AG04449 (cell line): Measurements from ENCODE around the gene LURAP1L.

Experiments
- CTCF ChIA-PET: fragments of 350-600 bp; formaldehyde crosslinking; extraction: SDS; loops from one replicate; lab custom pipeline; 2021; ENCODE audit warnings: antibody characterized with exemption; lab: Yijun Ruan, JAX
- POLR2A ChIA-PET: fragments of 400-600, 350-600 bp; formaldehyde crosslinking; extraction: SDS; loops from one replicate; lab custom pipeline; 2020; ENCODE audit warnings: antibody characterized with exemption, inconsistent platforms; lab: Yijun Ruan, JAX
- DNase-seq: peaks from one replicate; pipeline ENCODE4 v3.0.0-alpha.2; 2010; ENCODE audit warnings: low read depth, low spot score
- H3K4me3 ChIP-seq: 2 replicates; pipeline ENCODE4 v1.5.1; 2011; ENCODE audit warnings: low read depth, mild to moderate bottlenecking, control low read depth, low read length
- TF ChIP-seq, protein P1 (sequence below): IDR thresholded peaks from one replicate; pipeline ENCODE4 v1.5.1; 2011; ENCODE audit warnings: mild to moderate bottlenecking, moderate library complexity, low read length, control low read depth, inconsistent platforms; ENCODE audit not compliant: insufficient read depth; ENCODE audit errors: missing control alignments

Gene LURAP1L

DNA sequence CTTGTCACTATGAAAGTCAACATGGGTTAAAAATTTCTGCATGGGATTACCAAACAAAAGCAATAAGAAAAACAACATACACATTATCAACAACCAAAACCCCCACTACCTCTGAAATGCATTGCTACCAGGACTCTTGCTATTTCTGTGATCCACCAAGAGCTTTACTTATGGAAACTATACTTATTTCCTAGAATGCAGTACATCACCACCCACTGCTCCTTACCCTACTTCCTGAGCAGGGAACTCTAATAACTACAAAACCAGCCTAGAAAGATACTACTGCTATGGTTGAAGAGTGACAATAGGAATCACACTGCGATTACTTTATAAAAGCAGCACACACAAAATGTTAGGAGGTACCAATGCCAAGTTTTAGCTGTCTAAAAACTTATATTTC, 22.2 kb downstream of the LURAP1L start:
- no peak overlapping the region for H3K4me3 ChIP-seq
- no peak for DNase-seq
- ChIA-PET CTCF (interaction anchor here (1.2 to 2.7 kb wide), 4 partner anchors 9 to 21 kb away, joined by 4 to 16 read pairs (median 8); partner anchors contain the start of gene LURAP1L), POLR2A (no interaction called here)
- TF ChIP-seq, protein P1, sequence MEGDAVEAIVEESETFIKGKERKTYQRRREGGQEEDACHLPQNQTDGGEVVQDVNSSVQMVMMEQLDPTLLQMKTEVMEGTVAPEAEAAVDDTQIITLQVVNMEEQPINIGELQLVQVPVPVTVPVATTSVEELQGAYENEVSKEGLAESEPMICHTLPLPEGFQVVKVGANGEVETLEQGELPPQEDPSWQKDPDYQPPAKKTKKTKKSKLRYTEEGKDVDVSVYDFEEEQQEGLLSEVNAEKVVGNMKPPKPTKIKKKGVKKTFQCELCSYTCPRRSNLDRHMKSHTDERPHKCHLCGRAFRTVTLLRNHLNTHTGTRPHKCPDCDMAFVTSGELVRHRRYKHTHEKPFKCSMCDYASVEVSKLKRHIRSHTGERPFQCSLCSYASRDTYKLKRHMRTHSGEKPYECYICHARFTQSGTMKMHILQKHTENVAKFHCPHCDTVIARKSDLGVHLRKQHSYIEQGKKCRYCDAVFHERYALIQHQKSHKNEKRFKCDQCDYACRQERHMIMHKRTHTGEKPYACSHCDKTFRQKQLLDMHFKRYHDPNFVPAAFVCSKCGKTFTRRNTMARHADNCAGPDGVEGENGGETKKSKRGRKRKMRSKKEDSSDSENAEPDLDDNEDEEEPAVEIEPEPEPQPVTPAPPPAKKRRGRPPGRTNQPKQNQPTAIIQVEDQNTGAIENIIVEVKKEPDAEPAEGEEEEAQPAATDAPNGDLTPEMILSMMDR = no peak

DNA sequence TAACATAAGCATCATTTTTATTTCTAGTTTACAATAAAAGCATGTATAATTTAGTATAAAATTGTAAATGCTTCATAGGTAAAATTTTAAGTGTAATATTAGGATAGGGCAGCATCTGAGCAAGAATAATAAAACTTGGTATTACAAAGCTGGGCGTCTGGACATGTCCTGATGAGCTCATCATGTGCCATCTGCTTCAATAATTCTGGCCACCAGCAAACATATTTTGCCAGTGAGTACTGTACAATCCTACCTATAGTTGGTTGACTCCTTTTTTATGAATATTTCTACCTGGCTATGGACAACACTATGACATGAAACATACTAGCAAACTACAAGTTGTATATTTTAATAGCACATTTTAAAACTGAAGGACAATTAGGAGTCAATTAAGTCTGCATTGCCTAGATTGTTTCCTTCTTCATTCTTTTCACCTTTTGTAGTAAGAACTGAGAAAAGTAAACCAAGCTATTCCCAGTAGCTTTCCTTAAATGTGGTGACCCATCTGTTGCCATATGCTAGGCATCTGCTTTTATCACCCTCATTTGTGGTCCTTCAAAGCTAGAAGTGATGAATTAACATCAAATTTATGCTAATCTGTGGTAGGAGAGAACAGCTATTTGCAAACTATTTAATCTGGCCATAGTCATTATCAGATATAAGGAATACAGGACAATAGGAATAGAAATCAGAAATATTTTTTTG, 23.4 kb downstream of the LURAP1L start:
- CTCF ChIA-PET = interaction anchor here (1.2 to 2.7 kb wide), 5 partner anchors 10 to 22 kb away, joined by 3 to 16 read pairs (median 8); partner anchors contain the start of gene LURAP1L
- no peak overlapping the region for H3K4me3 ChIP-seq
- POLR2A ChIA-PET = no interaction called here
- DNase-seq = no peak
- TF ChIP-seq, protein P1 = no peak

DNA sequence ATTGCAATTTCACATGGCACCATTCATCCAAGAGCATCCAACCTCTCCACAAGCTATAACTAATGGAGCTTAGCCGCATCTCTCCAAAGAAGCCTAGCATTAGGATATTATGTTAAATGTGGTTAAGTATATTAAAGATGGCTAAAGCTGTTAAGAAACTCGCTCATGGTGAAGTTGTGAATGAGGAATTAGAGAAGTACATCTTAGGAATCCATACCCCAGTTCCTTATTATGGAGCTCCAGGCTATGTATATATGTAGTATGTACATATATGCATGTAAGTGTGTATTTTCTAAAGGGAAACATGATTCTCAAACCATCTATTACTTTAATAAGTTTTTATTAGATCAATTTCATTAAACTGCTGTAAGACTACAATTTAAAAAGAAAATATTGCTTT, 26.4 kb downstream of the LURAP1L start:
- no peak for DNase-seq
- CTCF ChIA-PET = interaction anchor here (1.0 to 1.2 kb wide), 3 partner anchors 9 to 77 kb away, joined by 3 to 4 read pairs (median 3); no protein-coding TSS in a partner anchor
- TF ChIP-seq, protein P1 = no peak
- no peak overlapping the region for H3K4me3 ChIP-seq
- POLR2A ChIA-PET = no interaction called here

DNA sequence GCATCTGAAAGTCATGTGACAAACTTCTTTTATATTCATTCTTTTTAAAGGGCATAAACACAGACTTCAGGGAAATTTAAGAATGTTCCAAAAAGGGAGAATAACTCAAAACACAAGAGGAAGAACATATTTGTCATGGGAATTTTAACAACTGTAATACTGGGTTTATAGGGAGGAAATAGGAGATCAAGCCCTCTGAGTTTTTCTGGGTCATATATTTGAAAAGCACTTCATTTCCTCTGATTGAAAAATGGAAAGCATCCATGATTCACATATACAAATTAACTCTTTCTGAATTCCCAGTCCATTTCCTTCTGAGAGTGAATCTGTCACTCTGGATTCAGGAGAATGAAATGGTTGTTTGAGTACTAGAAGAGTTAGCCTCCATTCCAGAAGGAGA, 26.8 kb downstream of the LURAP1L start:
- POLR2A ChIA-PET = no interaction called here
- CTCF ChIA-PET = interaction anchor here (1.1 to 1.2 kb wide), 2 partner anchors 9 to 78 kb away, joined by 3 to 4 read pairs; no protein-coding TSS in a partner anchor
- no peak overlapping the region for H3K4me3 ChIP-seq
- no peak for DNase-seq
- TF ChIP-seq, protein P1 = no peak

DNA sequence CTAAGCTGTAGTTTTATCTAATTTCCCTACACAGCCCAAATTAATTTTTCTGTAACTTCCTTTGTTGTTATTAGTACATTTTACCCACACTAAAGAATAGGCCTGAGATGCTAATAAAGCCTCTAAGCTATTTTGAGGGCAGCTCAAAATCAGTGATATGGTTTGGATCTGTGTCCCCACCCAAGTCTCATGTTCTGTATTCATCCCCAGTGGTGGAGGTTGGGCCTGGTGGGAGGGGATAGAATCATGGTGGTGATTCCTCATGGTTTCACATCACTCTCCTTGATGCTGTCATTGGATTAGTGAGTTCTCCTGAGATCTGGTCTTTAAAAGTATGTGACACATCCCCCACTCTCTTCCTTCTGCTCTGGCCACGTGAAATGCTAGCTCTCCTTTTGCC, 27.3 kb downstream of the LURAP1L start:
- POLR2A ChIA-PET = no interaction called here

DNA sequence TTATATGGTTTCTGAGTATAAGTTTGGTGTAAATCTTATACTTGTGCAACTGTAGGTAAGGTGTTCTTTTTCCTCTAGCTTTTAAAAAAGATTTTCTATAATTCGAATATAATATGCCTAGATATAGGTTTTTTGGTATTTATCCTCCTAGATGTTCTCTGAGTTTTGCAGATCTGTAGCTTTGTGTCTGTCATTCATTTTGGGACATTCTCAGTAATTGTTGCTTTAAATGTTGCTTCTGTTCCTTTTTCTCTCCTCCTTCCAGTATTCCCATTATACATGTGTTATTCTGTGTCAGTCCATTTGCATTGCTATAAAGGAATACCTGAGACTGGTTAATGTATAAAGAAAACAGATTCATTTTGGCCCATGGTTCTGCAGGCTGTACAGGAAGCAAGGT, 33.7 kb downstream of the LURAP1L start:
- ChIA-PET POLR2A (no interaction called here), CTCF (interaction anchor here (1.0 kb wide), 1 partner anchor 10 kb away, joined by 3 read pairs; no protein-coding TSS in a partner anchor)
- H3K4me3 ChIP-seq = no peak overlapping the region
- TF ChIP-seq, protein P1 = no peak
- DNase-seq = no peak

More for the DNA sequence above, 27.3 kb downstream of the LURAP1L start:
- no peak overlapping the region for H3K4me3 ChIP-seq
- TF ChIP-seq, protein P1 = no peak
- DNase-seq = no peak
- CTCF ChIA-PET = no interaction called here
